Measurements from ENCODE around the gene CD247. TPM values are rescaled to one million over a fixed set of nuclear protein-coding genes. Genes with fewer than 3 reads are reported as not detected.

The CD247 gene
- total RNA-seq, 1 experiment from 2014 or later = not detected

GRCh38 chr1:167432780-167433179, 85.5 kb downstream of the CD247 start:
- Histone ChIP-seq H3K27ac (no peak overlapping the region), H3K27me3 (replicated peaks) (peaks cover 8% of the 10 kb centered on the region; the same call in 1 of the 2 replicates), H3K36me3 (no peaks in the 10 kb centered on the region), H3K4me3 (no peak overlapping the region), H3K4me1 (replicated peaks) (no peaks in the 10 kb centered on the region), H3K9me3 (replicated peaks) (no peaks in the 10 kb centered on the region)
- DNase-seq (ENCODE audit: low read depth in 1 of 2, low spot score in 2 of 2) = no peak

GRCh38 chr1:167431909-167432650, 86.2 kb downstream of the CD247 start:
- no peaks in the 10 kb centered on the region for H3K4me1 ChIP-seq (replicated peaks)
- no peak overlapping the region for H3K4me3 ChIP-seq
- H3K27ac ChIP-seq = no peak overlapping the region

GRCh38 chr1:167431261-167431908, 86.9 kb downstream of the CD247 start:
- no peak for DNase-seq (ENCODE audit: low read depth in 1 of 2, low spot score in 2 of 2)
- H3K4me1 ChIP-seq (replicated peaks) = no peaks in the 10 kb centered on the region
- no peaks in the 10 kb centered on the region for H3K36me3 ChIP-seq
- no peak overlapping the region for H3K27ac ChIP-seq
- no peaks in the 10 kb centered on the region for H3K9me3 ChIP-seq (replicated peaks)
- no peak overlapping the region for H3K4me3 ChIP-seq
- H3K27me3 ChIP-seq (replicated peaks) = peaks cover 4% of the 10 kb centered on the region; the same call in 1 of the 2 replicates

More at GRCh38 chr1:167431909-167432650, 86.2 kb downstream of the CD247 start:
- no peak for DNase-seq (ENCODE audit: low read depth in 1 of 2, low spot score in 2 of 2)
- peaks cover 8% of the 10 kb centered on the region; the same call in 1 of the 2 replicates for H3K27me3 ChIP-seq (replicated peaks)
- no peaks in the 10 kb centered on the region for H3K36me3 ChIP-seq
- H3K9me3 ChIP-seq (replicated peaks) = no peaks in the 10 kb centered on the region

- Histone ChIP-seq H3K27me3 (replicated peaks) (0 out of 2 replicates have a peak, but pooled peaks cover 2% of the 10 kb centered on the region), H3K27ac (no peak overlapping the region), H3K4me1 (replicated peaks) (no peaks in the 10 kb centered on the region), H3K4me3 (no peak overlapping the region), H3K9me3 (replicated peaks) (no peaks in the 10 kb centered on the region), H3K36me3 (no peaks in the 10 kb centered on the region)
- no peak for DNase-seq (ENCODE audit: low read depth in 1 of 2, low spot score in 2 of 2)
Observed at GRCh38 chr1:167430849-167431242, 87.5 kb downstream of the CD247 start.

- no peak for DNase-seq (ENCODE audit: low read depth in 1 of 2, low spot score in 2 of 2)
- Histone ChIP-seq H3K4me1 (replicated peaks) (no peaks in the 10 kb centered on the region), H3K27me3 (replicated peaks) (0 out of 2 replicates have a peak, but pooled peaks cover 2% of the 10 kb centered on the region), H3K36me3 (no peaks in the 10 kb centered on the region), H3K9me3 (replicated peaks) (no peaks in the 10 kb centered on the region), H3K27ac (no peak overlapping the region), H3K4me3 (no peak overlapping the region)
Observed at GRCh38 chr1:167430134-167430848, 88.0 kb downstream of the CD247 start.

GRCh38 chr1:167429612-167430011, 88.7 kb downstream of the CD247 start:
- Histone ChIP-seq H3K4me3 (no peak overlapping the region), H3K36me3 (no peaks in the 10 kb centered on the region), H3K27me3 (replicated peaks) (0 out of 2 replicates have a peak, but pooled peaks cover 2% of the 10 kb centered on the region), H3K27ac (no peak overlapping the region), H3K4me1 (replicated peaks) (no peaks in the 10 kb centered on the region), H3K9me3 (replicated peaks) (no peaks in the 10 kb centered on the region)
- DNase-seq (ENCODE audit: low read depth in 1 of 2, low spot score in 2 of 2) = no peak

GRCh38 chr1:167428395-167428794, 89.9 kb downstream of the CD247 start:
- no peaks in the 10 kb centered on the region for H3K9me3 ChIP-seq (replicated peaks)
- H3K36me3 ChIP-seq = no peaks in the 10 kb centered on the region
- H3K4me1 ChIP-seq (replicated peaks) = no peaks in the 10 kb centered on the region
- 0 out of 2 replicates have a peak, but pooled peaks cover 2% of the 10 kb centered on the region for H3K27me3 ChIP-seq (replicated peaks)
- H3K27ac ChIP-seq = no peak overlapping the region
- DNase-seq (ENCODE audit: low read depth in 1 of 2, low spot score in 2 of 2) = no peak
- no peak overlapping the region for H3K4me3 ChIP-seq

- Histone ChIP-seq H3K36me3 (no peaks in the 10 kb centered on the region), H3K4me1 (replicated peaks) (no peaks in the 10 kb centered on the region), H3K27ac (no peak overlapping the region), H3K9me3 (replicated peaks) (no peaks in the 10 kb centered on the region), H3K27me3 (replicated peaks) (0 out of 2 replicates have a peak, but pooled peaks cover 2% of the 10 kb centered on the region), H3K4me3 (no peak overlapping the region)
- no peak for DNase-seq (ENCODE audit: low read depth in 1 of 2, low spot score in 2 of 2)
Observed at GRCh38 chr1:167427848-167428247, 90.5 kb downstream of the CD247 start.

- Histone ChIP-seq H3K27me3 (replicated peaks) (0 out of 2 replicates have a peak, but pooled peaks cover 2% of the 10 kb centered on the region), H3K4me3 (no peak overlapping the region), H3K27ac (no peak overlapping the region), H3K9me3 (replicated peaks) (no peaks in the 10 kb centered on the region), H3K36me3 (no peaks in the 10 kb centered on the region), H3K4me1 (replicated peaks) (no peaks in the 10 kb centered on the region)
- DNase-seq (ENCODE audit: low read depth in 1 of 2, low spot score in 2 of 2) = no peak
Observed at GRCh38 chr1:167426716-167427115, 91.6 kb downstream of the CD247 start.

GRCh38 chr1:167425482-167425881, 92.8 kb downstream of the CD247 start:
- no peak overlapping the region for H3K4me3 ChIP-seq
- no peaks in the 10 kb centered on the region for H3K4me1 ChIP-seq (replicated peaks)
- H3K27me3 ChIP-seq (replicated peaks) = 0 out of 2 replicates have a peak, but pooled peaks cover 2% of the 10 kb centered on the region
- no peak overlapping the region for H3K27ac ChIP-seq
- DNase-seq (ENCODE audit: low read depth in 1 of 2, low spot score in 2 of 2) = no peak
- no peaks in the 10 kb centered on the region for H3K9me3 ChIP-seq (replicated peaks)
- no peaks in the 10 kb centered on the region for H3K36me3 ChIP-seq

GRCh38 chr1:167423684-167424619, 94.4 kb downstream of the CD247 start:
- Histone ChIP-seq H3K27me3 (replicated peaks) (0 out of 2 replicates have a peak, but pooled peaks cover 2% of the 10 kb centered on the region), H3K27ac (no peak overlapping the region), H3K9me3 (replicated peaks) (no peaks in the 10 kb centered on the region), H3K4me3 (no peak overlapping the region), H3K4me1 (replicated peaks) (no peaks in the 10 kb centered on the region), H3K36me3 (no peaks in the 10 kb centered on the region)
- DNase-seq (ENCODE audit: low read depth in 1 of 2, low spot score in 2 of 2) = no peak

- Histone ChIP-seq H3K4me3 (no peak overlapping the region), H3K27ac (no peak overlapping the region), H3K4me1 (replicated peaks) (no peaks in the 10 kb centered on the region), H3K9me3 (replicated peaks) (no peaks in the 10 kb centered on the region), H3K36me3 (no peaks in the 10 kb centered on the region), H3K27me3 (replicated peaks) (no peaks in the 10 kb centered on the region)
- no peak for DNase-seq (ENCODE audit: low read depth in 1 of 2, low spot score in 2 of 2)
Observed at GRCh38 chr1:167420510-167420909, 97.8 kb downstream of the CD247 start.

- Histone ChIP-seq H3K9me3 (replicated peaks) (no peaks in the 10 kb centered on the region), H3K4me3 (no peak overlapping the region), H3K27ac (no peak overlapping the region), H3K27me3 (replicated peaks) (no peaks in the 10 kb centered on the region), H3K36me3 (no peaks in the 10 kb centered on the region), H3K4me1 (replicated peaks) (no peaks in the 10 kb centered on the region)
- no peak for DNase-seq (ENCODE audit: low read depth in 1 of 2, low spot score in 2 of 2)
Observed at GRCh38 chr1:167419245-167419644, 99.1 kb downstream of the CD247 start.

Data from SJSA1 (cell line).